GM06990 (cell line): ENCODE measurements around the gene FKBP1A.

Experiments used
- DNase-seq: peaks from one replicate; pipeline ENCODE4 v3.0.0-alpha.2; 2011; ENCODE audit not compliant: insufficient read length; ENCODE audit errors: extremely low read depth
- H3K27me3 ChIP-seq: replicated peaks from 2 replicates; pipeline ENCODE4 v1.6.0; 2011; ENCODE audit warnings: low read length; ENCODE audit not compliant: control insufficient read depth, insufficient read depth
- H3K36me3 ChIP-seq: 2 replicates; pipeline ENCODE4 v1.5.1; 2011; ENCODE audit warnings: low read length; ENCODE audit not compliant: control insufficient read depth, insufficient read depth
- H3K4me3 ChIP-seq: replicated peaks from 2 replicates; pipeline ENCODE4 v1.5.1; 2011; ENCODE audit warnings: low read depth, mild to moderate bottlenecking, control low read depth, low read length
- CTCF ChIP-seq: IDR thresholded peaks from 2 replicates; pipeline ENCODE4 v1.5.1; 2011; ENCODE audit warnings: low read length, control low read depth, mild to moderate bottlenecking, inconsistent platforms; ENCODE audit not compliant: insufficient read depth, poor library complexity, severe bottlenecking

Gene FKBP1A

GRCh38 chr20:1319051-1319450 lies 73.8 kb downstream of the FKBP1A start:
- Histone ChIP-seq H3K27me3 (no peaks in the 10 kb centered on the region), H3K36me3 (no peaks in the 10 kb centered on the region), H3K4me3 (no peak overlapping the region)
- no peak for TF ChIP-seq CTCF
- DNase-seq: no peak
